SK-N-SH (cell line): ENCODE measurements around the gene CACNA1A.

ENCODE experiments used
- TAF1 ChIP-seq: IDR thresholded peaks from 2 replicates; pipeline ENCODE4 v1.6.1; 2012; ENCODE audit warnings: low read depth, mild to moderate bottlenecking, low read length, moderate library complexity, borderline replicate concordance
- TF ChIP-seq, protein P1 (sequence below): fragments of 200-600 bp; sonication (generic); IDR thresholded peaks from 2 replicates; pipeline ENCODE4 v1.6.1; 2017; ENCODE audit warnings: antibody characterized with exemption, mild to moderate bottlenecking, moderate library complexity

GRCh38 chr19:13505164-13505695, 1.0 kb downstream of the CACNA1A start:
- TF ChIP-seq TAF1, result no peak
- TF ChIP-seq, protein P1, sequence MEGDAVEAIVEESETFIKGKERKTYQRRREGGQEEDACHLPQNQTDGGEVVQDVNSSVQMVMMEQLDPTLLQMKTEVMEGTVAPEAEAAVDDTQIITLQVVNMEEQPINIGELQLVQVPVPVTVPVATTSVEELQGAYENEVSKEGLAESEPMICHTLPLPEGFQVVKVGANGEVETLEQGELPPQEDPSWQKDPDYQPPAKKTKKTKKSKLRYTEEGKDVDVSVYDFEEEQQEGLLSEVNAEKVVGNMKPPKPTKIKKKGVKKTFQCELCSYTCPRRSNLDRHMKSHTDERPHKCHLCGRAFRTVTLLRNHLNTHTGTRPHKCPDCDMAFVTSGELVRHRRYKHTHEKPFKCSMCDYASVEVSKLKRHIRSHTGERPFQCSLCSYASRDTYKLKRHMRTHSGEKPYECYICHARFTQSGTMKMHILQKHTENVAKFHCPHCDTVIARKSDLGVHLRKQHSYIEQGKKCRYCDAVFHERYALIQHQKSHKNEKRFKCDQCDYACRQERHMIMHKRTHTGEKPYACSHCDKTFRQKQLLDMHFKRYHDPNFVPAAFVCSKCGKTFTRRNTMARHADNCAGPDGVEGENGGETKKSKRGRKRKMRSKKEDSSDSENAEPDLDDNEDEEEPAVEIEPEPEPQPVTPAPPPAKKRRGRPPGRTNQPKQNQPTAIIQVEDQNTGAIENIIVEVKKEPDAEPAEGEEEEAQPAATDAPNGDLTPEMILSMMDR, result no peak
